GM12801 (cell line): Measurements from ENCODE around the gene GPHN.

Source experiments
- TF ChIP-seq, protein P1 (sequence below): IDR thresholded peaks from one replicate; pipeline ENCODE4 v1.5.1; 2011; ENCODE audit warnings: control low read depth; ENCODE audit not compliant: insufficient read length; ENCODE audit errors: extremely low read depth

Gene GPHN

GRCh38 chr14:67192366-67192765, 684.4 kb downstream of the GPHN start:
- TF ChIP-seq, protein P1, sequence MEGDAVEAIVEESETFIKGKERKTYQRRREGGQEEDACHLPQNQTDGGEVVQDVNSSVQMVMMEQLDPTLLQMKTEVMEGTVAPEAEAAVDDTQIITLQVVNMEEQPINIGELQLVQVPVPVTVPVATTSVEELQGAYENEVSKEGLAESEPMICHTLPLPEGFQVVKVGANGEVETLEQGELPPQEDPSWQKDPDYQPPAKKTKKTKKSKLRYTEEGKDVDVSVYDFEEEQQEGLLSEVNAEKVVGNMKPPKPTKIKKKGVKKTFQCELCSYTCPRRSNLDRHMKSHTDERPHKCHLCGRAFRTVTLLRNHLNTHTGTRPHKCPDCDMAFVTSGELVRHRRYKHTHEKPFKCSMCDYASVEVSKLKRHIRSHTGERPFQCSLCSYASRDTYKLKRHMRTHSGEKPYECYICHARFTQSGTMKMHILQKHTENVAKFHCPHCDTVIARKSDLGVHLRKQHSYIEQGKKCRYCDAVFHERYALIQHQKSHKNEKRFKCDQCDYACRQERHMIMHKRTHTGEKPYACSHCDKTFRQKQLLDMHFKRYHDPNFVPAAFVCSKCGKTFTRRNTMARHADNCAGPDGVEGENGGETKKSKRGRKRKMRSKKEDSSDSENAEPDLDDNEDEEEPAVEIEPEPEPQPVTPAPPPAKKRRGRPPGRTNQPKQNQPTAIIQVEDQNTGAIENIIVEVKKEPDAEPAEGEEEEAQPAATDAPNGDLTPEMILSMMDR = no peak

- TF ChIP-seq, protein P1 = no peak
Measured at GRCh38 chr14:67195279-67195678, 687.3 kb downstream of the GPHN start.

DNA sequence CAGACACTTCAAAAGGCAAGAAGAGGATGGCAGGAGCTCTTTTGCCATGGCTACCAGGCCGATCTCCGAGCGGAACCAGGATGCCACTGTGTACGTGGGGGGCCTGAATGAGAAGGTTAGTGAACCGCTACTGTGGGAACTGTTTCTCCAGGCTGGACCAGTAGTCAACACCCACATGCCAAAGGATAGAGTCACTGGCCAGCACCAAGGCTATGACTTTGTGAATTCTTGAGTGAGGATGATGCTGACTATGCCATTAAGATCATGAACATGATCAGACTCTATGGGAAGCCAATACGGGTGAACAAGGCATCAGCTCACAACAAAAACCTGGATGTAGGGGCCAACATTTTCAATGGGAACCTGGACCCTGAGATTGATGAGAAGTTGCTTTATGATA, 691.1 kb downstream of the GPHN start:
- TF ChIP-seq, protein P1 = no peak

DNA sequence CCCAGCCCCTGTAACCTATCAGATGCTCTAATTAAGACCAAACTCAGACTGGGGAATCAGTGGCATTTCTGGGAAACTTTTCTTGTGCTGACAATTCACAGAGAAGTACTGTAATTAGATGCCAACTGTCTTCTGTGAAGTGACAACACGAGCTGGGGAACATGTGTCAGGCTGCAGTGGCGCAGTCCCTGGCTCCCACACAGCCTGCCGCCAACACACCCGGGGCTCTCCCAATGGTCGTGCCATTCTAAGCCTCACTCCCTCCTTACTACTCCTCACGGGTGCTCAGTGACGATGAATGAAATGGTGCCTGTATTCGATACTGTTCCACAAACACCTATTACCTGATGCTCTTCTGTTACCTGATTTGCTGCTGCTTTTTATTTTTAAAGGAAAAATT, 699.9 kb downstream of the GPHN start:
- TF ChIP-seq, protein P1 = no peak

DNA sequence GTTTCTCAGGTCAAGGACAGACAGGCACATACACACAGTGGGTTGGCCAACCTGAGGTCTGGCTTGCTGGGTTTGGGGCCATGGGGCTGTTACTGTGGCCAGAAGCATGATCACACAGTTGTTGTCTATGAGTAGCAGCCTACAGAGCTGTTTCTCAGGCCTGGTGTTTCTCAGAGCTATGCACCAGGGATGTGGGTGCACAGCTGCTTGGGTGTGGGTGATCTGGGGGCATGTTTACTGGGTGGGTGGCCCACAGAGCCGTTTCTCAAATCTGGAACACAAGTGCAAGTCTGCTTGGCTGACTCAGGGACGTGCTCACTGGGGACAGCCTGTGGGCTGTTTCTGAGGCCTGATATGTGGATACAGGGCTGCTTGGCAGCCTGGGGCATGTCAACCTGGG, 710.2 kb downstream of the GPHN start:
- TF ChIP-seq, protein P1 = no peak

- TF ChIP-seq, protein P1 = no peak
Measured at GRCh38 chr14:67221248-67221981, 713.5 kb downstream of the GPHN start.

GRCh38 chr14:67221982-67222328, 714.0 kb downstream of the GPHN start:
- TF ChIP-seq, protein P1 = no peak
